Stimulated activated CD4-positive, alpha-beta T cell treated with anti-CD3 and anti-CD28 coated beads, Interleukin-4, amount 100 ng/mL, for 1 hour (primary cell): Measurements from ENCODE around the gene ODF4.
"Not testable (repeated sequence)": the region's sequence is repeated elsewhere in the genome, so short reads cannot be mapped to it uniquely, and the experiment has no call there.

ENCODE experiments used
- DNase-seq: peaks from one replicate; pipeline ENCODE4 v3.0.0-alpha.2; 2020

Gene ODF4

GRCh38 chr17:8326511-8327302, 12.9 kb upstream of the ODF4 start:
- DNase-seq: peak; percentile 10

GRCh38 chr17:8327303-8327649, 12.4 kb upstream of the ODF4 start:
- DNase-seq: no peak

GRCh38 chr17:8332128-8332527, 7.5 kb upstream of the ODF4 start:
- DNase-seq: no peak

- no peak for DNase-seq
Observed at GRCh38 chr17:8332688-8333087, 7.0 kb upstream of the ODF4 start.

GRCh38 chr17:8333281-8333680, 6.4 kb upstream of the ODF4 start:
- DNase-seq: no peak

- no peak for DNase-seq
Observed at GRCh38 chr17:8337802-8338752, 1.6 kb upstream of the ODF4 start.

- no peak for DNase-seq
Observed at GRCh38 chr17:8338753-8339140, 893 bp upstream of the ODF4 start.

GRCh38 chr17:8341456-8341855, 1.8 kb downstream of the ODF4 start:
- no peak for DNase-seq

- no peak for DNase-seq
Observed at GRCh38 chr17:8345052-8345690, 5.5 kb downstream of the ODF4 start.

- no peak for DNase-seq
Observed at GRCh38 chr17:8345951-8346665, 6.5 kb downstream of the ODF4 start.

- not testable (repeated sequence) for DNase-seq
Observed at GRCh38 chr17:8347001-8347400, 7.4 kb downstream of the ODF4 start.

GRCh38 chr17:8350339-8350738, 10.7 kb downstream of the ODF4 start:
- DNase-seq: no peak

- DNase-seq: no peak
Observed at GRCh38 chr17:8353736-8354135, 14.1 kb downstream of the ODF4 start.

- no peak for DNase-seq
Observed at GRCh38 chr17:8354236-8354635, 14.6 kb downstream of the ODF4 start.

- DNase-seq: no peak
Observed at GRCh38 chr17:8357910-8358309, 18.3 kb downstream of the ODF4 start.

- DNase-seq: no peak
Observed at GRCh38 chr17:8359769-8360168, 20.1 kb downstream of the ODF4 start.

- DNase-seq: no peak
Observed at GRCh38 chr17:8360260-8360659, 20.6 kb downstream of the ODF4 start.

- no peak for DNase-seq
Observed at GRCh38 chr17:8360751-8361150, 21.1 kb downstream of the ODF4 start.

- no peak for DNase-seq
Observed at GRCh38 chr17:8362651-8363332, 23.2 kb downstream of the ODF4 start.

- no peak for DNase-seq
Observed at GRCh38 chr17:8365143-8365542, 25.5 kb downstream of the ODF4 start.

GRCh38 chr17:8366231-8366630, 26.6 kb downstream of the ODF4 start:
- no peak for DNase-seq

GRCh38 chr17:8368193-8368592, 28.6 kb downstream of the ODF4 start:
- no peak for DNase-seq
